Small intestine (tissue), 7 donors: ENCODE results near the gene STXBP3. TPM values are rescaled to one million over a fixed set of nuclear protein-coding genes. Genes with fewer than 3 reads are reported as not detected.

ENCODE experiments used
- DNase-seq, 2 donors: peaks; one replicate each; pipeline versions ENCODE4 v3.0.0 to v3.0.0-alpha.2; 2013
- FAIRE-seq: peaks from 2 replicates; lab custom pipeline; 2012; peaks lifted over from hg19 to GRCh38; lab: Jason Lieb, UNC
- H3K27ac ChIP-seq, 3 donors: one replicate each; pipeline ENCODE4 v1.5.1; 2013; ENCODE audit warnings: low read length in 2 of 3, mild to moderate bottlenecking in 2 of 3, control low read depth in 1 of 3, inconsistent platforms in 1 of 3, low read depth in 1 of 3, moderate library complexity in 1 of 3
- H3K27me3 ChIP-seq, 3 donors: one replicate each; pipeline ENCODE4 v1.6.1; 2013; ENCODE audit warnings: low read length in 3 of 3, inconsistent platforms in 1 of 3; ENCODE audit not compliant: control insufficient read depth in 3 of 3, insufficient read depth in 3 of 3
- H3K36me3 ChIP-seq, 3 donors: one replicate each; pipeline ENCODE4 v1.6.1; 2013; ENCODE audit warnings: low read length in 3 of 3, inconsistent platforms in 1 of 3, low read depth in 1 of 3, mild to moderate bottlenecking in 1 of 3, moderate library complexity in 1 of 3; ENCODE audit not compliant: control insufficient read depth in 3 of 3, insufficient read depth in 2 of 3
- H3K4me1 ChIP-seq, 3 donors: one replicate each; pipeline ENCODE4 v1.6.1; 2013; ENCODE audit warnings: low read length in 2 of 3, inconsistent platforms in 1 of 3, low read depth in 1 of 3, mild to moderate bottlenecking in 1 of 3, moderate library complexity in 1 of 3; ENCODE audit not compliant: control insufficient read depth in 3 of 3, insufficient read depth in 2 of 3
- H3K4me3 ChIP-seq, 3 donors: one replicate each; pipeline ENCODE4 v1.5.1; 2013; ENCODE audit warnings: low read length in 3 of 3, control low read depth in 1 of 3, inconsistent platforms in 1 of 3, low read depth in 1 of 3, mild to moderate bottlenecking in 1 of 3, moderate library complexity in 1 of 3
- H3K9me3 ChIP-seq, 2 donors: one replicate each; pipeline ENCODE4 v1.6.1; 2013; ENCODE audit warnings: low read depth in 1 of 2, low read length in 1 of 2; ENCODE audit not compliant: control insufficient read depth in 2 of 2, insufficient read depth in 1 of 2
- WGBS, 3 donors: extraction: QIAGEN DNeasy Blood & Tissue Kit; methylation state at CpG; one replicate each; pipeline ENCODE4 v1.1.7; 2013; 5-methylcytosine and 5-hydroxymethylcytosine counted together
- polyA plus RNA-seq, 4 donors: library from polyadenylated mRNA; stranded (reverse) in 3 of 4; unstranded in 1 of 4; fragments of 200-250 nt in 3 of 4; fragments of 120-200 nt in 1 of 4; gene quantifications; one replicate each; pipeline versions ENCODE4 v1.2.1 to v1.2.3, GENCODE V29; 2013
- donor health status: healthy with polysubstance abuse.
- donor health status: control.
- donor health status: control.
- donor health status: Bipolar disorder and iron deficiency.
- donor health status: healthy.

Gene STXBP3
- polyA plus RNA-seq, 4 donors, result 29.1 to 54.6 (median 48.3) TPM

DNA sequence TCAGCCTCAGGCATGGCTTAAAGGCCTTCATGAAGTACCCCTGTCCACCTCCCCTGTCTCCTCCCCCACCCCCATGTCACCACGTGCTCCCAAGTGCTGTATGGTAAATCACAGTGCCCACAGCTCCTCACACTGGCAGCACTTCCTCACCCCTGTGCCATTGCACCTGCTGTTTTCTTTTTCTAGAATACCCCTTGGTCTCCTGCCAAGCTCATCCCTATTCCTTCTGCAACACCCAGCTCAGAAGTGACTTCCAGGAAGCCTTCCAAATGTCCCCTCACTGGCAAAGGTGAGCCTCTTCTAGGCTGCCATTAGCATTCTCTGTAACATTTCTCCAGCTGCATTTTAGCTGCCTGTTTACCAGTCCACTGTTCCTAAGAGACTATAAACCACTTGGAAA lies 101.0 kb downstream of the STXBP3 start:
- no peaks in the 10 kb centered on the region for H3K4me1 ChIP-seq
- H3K9me3 ChIP-seq, result no peaks in the 10 kb centered on the region
- WGBS, 3 donors, result 55 to 64% (median 64%) methylated on average over 1 of the region's 1 CpG
- H3K27ac ChIP-seq, result no peak overlapping the region
- no peak overlapping the region for H3K4me3 ChIP-seq
- H3K36me3 ChIP-seq, result no peaks in the 10 kb centered on the region
- peaks cover 0 to 4% (median 0%) of the 10 kb centered on the region in 3 donors for H3K27me3 ChIP-seq
- no peak for FAIRE-seq
- no peak for DNase-seq

DNA sequence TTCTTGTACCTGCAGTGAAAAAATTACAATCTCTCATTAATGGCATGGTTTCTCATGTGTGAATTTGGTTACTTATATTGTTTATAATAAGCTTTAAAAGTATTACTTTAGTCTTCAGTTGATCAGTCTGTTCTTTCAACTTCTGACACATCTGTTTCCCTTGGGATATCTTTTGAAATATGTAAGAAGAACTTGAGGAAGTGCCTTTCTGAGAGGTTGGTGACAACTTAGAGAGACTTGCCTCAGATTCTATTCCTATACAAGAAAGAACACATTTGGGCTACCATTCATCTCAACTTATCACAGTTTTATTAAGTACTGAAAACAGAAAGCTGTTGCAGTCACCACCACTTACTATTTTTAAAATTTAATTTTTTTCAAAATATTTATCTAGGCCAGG lies 102.3 kb downstream of the STXBP3 start:
- DNase-seq (no peak), FAIRE-seq (no peak)
- no peak overlapping the region for H3K4me3 ChIP-seq
- H3K36me3 ChIP-seq, result no peaks in the 10 kb centered on the region
- peaks cover 0 to 4% (median 0%) of the 10 kb centered on the region in 3 donors for H3K27me3 ChIP-seq
- H3K9me3 ChIP-seq, result no peaks in the 10 kb centered on the region
- no peak overlapping the region for H3K27ac ChIP-seq
- H3K4me1 ChIP-seq, result no peaks in the 10 kb centered on the region

DNA sequence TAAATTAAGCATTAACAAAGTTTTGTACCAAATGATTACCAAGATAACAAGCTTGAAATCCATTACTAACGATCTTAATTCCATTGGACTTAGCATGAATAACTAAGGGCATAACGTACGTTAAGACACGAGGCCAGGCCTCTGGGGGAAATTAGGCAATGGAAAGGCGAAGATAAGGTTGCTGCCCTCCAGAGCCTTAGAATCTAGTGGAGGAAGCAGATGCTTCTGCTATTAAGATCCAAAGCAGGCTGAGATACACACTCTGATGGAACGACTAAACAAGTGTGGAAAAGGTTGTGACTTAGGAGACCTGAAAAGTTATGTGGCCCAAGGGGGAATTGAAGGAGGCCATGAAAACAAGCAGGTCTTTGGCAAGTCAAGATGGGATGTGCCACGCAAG lies 104.5 kb downstream of the STXBP3 start:
- Histone ChIP-seq H3K36me3 (no peaks in the 10 kb centered on the region), H3K27me3 (no peaks in the 10 kb centered on the region), H3K4me3 (no peak overlapping the region), H3K4me1 (no peaks in the 10 kb centered on the region), H3K27ac (no peak overlapping the region), H3K9me3 (no peaks in the 10 kb centered on the region)
- FAIRE-seq (no peak), DNase-seq (no peak)
- 89 to 91% (median 90%) methylated on average over 7 of the region's 7 CpGs for WGBS, 3 donors

DNA sequence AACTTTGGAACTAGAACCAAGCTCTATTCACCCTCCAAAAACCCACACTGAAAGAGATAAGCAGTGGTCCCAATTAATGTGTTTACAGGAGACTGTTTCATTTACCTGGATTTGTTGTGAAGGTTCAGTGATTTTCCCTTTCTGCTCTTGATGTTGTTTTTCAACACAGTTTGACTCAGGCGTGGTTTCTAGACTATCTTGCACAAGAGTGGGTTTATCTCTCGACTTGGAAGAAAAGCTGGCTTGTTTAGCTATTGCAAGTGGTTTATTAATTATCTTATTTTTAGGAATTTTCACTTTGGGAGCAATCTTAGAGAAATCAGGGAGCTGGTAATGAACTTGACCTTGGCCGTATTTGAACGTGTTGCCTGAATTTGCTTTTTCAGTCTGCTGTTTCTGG lies 105.1 kb downstream of the STXBP3 start:
- FAIRE-seq, result no peak

DNA sequence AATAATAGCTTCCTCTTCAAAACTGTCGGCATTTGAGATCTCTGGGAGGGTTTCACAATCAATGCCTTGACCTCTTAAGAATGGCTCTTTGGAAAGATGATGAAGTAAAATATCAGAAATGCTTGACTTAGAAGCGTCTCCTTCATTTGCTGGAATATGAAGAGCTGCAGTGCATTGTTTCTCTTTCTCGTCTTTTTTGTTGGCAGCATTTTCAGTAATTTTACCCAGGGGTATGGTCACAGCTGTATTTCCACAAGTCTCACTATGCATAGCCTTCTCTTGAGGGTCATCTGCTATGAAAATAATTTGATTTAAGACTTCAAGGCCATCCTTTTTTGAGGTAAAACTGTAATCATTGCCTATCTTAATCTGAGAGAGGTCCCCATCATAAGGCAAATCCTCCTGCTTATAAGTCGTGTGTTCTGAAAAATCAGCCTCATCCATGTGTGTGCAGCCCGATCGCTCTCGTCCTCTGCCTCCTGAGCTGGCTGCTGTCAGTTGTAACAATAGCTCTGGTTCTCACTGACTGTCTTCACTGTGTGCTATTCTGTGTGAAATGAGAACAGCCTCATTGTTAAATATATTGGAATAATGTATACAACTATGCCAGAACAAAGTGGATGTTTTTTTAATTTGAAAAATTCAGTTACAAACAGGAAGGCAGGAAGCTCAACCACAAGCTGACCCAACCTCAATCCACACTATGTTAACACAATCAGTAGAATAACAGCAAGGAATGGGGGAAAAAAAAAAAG lies 105.9 kb downstream of the STXBP3 start:
- no peak for FAIRE-seq
- WGBS, 3 donors, result 45 to 69% (median 69%) methylated on average over 7 of the region's 7 CpGs

More for the DNA sequence above, 105.1 kb downstream of the STXBP3 start:
- no peak overlapping the region for H3K4me3 ChIP-seq
- H3K27ac ChIP-seq, result no peak overlapping the region
- no peaks in the 10 kb centered on the region for H3K36me3 ChIP-seq
- H3K4me1 ChIP-seq, result no peaks in the 10 kb centered on the region
- WGBS, 3 donors, result 61 to 71% (median 69%) methylated on average over 4 of the region's 4 CpGs
- DNase-seq, result no peak
- H3K9me3 ChIP-seq, result no peaks in the 10 kb centered on the region
- no peaks in the 10 kb centered on the region for H3K27me3 ChIP-seq

DNA sequence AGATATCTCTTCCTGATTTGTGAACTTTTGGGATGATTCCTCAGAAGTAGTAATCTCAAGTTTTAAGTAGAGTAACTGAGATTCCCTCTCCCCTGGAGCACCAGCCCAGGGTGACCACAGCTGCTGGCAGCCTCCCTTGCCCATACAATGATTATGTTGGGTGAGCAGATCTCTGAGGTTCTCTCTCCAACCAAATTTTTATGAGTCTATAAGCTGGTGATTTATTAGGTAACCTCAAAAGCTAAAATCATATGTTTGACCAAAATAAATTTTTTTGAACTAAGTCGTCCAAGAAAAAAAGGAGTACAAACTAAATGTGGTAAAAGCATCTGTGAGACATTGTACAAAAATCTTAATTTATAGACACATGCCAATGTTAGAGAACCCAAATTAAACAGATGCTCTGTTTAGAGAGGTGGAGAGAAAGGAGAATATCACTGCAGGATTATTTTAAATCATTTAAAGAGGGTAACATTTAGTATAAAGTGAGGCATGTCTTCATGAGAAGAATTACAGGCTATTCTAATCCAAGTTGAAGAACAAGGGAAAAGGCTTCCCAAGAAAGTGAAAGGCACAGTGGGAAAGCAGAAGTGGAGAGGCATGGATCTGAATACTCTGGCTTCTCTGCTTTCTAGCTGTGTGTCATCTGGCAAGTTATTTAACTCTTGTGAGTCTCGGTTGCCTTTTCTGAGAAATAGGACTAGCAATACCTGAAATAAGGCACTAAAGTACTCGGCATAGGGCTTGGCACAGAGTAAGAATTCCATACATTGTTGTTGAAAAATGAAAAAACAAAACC lies 107.9 kb downstream of the STXBP3 start:
- WGBS, 3 donors, result 71 to 74% (median 73%) methylated on average over 3 of the region's 3 CpGs
- H3K36me3 ChIP-seq, result no peaks in the 10 kb centered on the region
- FAIRE-seq, result no peak
- H3K27ac ChIP-seq, result no peak overlapping the region
- no peak for DNase-seq
- no peaks in the 10 kb centered on the region for H3K27me3 ChIP-seq
- H3K9me3 ChIP-seq, result no peaks in the 10 kb centered on the region
- H3K4me1 ChIP-seq, result no peaks in the 10 kb centered on the region
- H3K4me3 ChIP-seq, result no peak overlapping the region

More for the DNA sequence above, 105.9 kb downstream of the STXBP3 start:
- Histone ChIP-seq H3K27ac (no peak overlapping the region), H3K4me3 (no peak overlapping the region), H3K36me3 (no peaks in the 10 kb centered on the region), H3K27me3 (no peaks in the 10 kb centered on the region), H3K9me3 (no peaks in the 10 kb centered on the region), H3K4me1 (no peaks in the 10 kb centered on the region)
- DNase-seq, result no peak

DNA sequence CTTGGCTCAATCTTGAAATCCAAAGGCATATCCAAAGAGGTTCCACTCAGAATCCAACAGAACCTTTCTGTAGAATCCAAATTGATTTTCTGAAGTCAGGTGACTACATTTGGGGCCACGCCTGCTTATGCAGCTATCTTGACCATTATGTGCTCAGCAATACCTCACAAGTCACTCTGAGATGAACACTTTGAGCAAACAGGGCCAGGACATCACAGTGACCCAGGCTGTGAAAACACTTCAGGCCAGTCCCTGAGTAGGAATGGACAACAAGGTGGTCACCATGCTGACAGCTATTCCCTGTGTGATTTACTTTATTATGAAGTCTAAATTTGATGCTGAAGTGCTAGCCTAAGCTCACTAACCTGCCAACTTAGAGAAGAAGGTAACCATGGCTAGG lies 110.5 kb downstream of the STXBP3 start, which contains the start of gene AKNAD1:
TSS of gene AKNAD1 (minus strand) at position 101 of the 400 bp plus-strand sequence. CDS start 4,430 bp downstream, outside the sequence.
- Histone ChIP-seq H3K4me3 (no peak within 1 kb of the TSS), H3K27ac (no peak within 1 kb of the TSS), H3K36me3 (no peaks in the 10 kb centered on the region), H3K27me3 (no peaks in the 10 kb centered on the region), H3K4me1 (no peaks in the 10 kb centered on the region), H3K9me3 (no peaks in the 10 kb centered on the region)
- no peak for FAIRE-seq
- no peak for DNase-seq
- WGBS, 3 donors, result 71 to 78% (median 72%) methylated on average over 1 of the region's 1 CpG

DNA sequence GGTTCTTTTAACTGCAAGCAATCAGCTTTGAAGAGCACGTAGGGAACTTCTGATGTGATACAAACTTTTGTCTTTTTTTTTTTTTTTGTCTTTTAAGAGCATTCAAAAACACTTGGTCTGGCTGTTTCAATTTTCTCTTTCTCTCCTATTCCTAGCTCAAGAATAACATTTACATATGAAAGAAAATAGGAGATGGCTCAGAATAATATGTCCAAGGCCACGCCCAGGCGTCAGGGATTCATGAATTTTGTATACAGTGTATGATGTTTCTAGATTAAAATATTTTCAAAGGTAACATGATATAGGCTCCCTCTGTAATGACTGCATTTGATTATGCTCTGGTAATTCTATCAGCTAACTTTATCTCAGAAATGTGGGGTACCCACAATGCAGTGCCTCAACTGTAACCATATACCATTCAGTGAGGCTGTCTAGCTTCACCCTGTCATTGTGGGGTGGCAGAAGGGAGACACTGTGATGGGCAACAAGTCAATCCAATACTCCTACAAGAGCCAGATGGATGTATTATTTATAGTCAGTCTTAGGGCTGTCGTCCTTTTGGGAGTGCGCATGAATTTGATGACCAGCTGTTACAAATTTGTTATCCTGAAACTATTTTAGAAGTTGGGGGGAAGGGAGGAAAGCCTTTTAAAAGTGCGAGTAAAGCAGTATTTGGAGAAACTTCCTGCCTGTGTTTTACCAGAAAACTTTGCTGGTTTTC lies 111.9 kb downstream of the STXBP3 start:
- no peak for DNase-seq
- no peak for FAIRE-seq
- H3K4me3 ChIP-seq, result no peak overlapping the region
- WGBS, 3 donors, result 68 to 86% (median 84%) methylated on average over 6 of the region's 6 CpGs
- no peaks in the 10 kb centered on the region for H3K36me3 ChIP-seq
- no peaks in the 10 kb centered on the region for H3K4me1 ChIP-seq
- H3K27ac ChIP-seq, result no peak overlapping the region
- no peaks in the 10 kb centered on the region for H3K9me3 ChIP-seq
- no peaks in the 10 kb centered on the region for H3K27me3 ChIP-seq
